Endothelial cell of umbilical vein (primary cell): ENCODE measurements around the gene PRKAB1. TPM values are rescaled to one million over a fixed set of nuclear protein-coding genes. Genes with fewer than 3 reads are reported as not detected.

Source experiments
- BruUV-seq: library from RNA; stranded (reverse); fragments of 400-500 nt; replicated peaks from 2 replicates; lab custom pipeline; 2021; lab: Mats Ljungman, UMichigan
- CTCF ChIA-PET: fragments of 300-600, 350-600 bp; sonication (Branson Sonifier 250); formaldehyde crosslinking; loops from one replicate; lab custom pipeline; 2021; ENCODE audit warnings: antibody characterized with exemption, inconsistent platforms; lab: Charles Lee
- POLR2A ChIA-PET: fragments of 300-600, 350-600 bp; sonication (Branson Sonifier 250); formaldehyde crosslinking; loops from one replicate; lab custom pipeline; 2021; ENCODE audit warnings: antibody characterized with exemption, inconsistent platforms; lab: Charles Lee
- DNase-seq: peaks from one replicate; pipeline ENCODE4 v3.0.0-alpha.2; 2011; ENCODE audit warnings: low read depth, low spot score
- FAIRE-seq: peaks from 2 replicates; lab custom pipeline; 2011; peaks lifted over from hg19 to GRCh38; lab: Jason Lieb, UNC
- H2AFZ ChIP-seq: 2 replicates; pipeline ENCODE4 v1.6.0; 2012; ENCODE audit warnings: low read depth, low read length, control low read depth, inconsistent platforms
- H3K27ac ChIP-seq: 2 replicates; pipeline ENCODE4 v1.5.1; 2011; ENCODE audit warnings: low read depth, mild to moderate bottlenecking, control low read depth, low read length, moderate library complexity; ENCODE audit not compliant: insufficient read depth
- H3K27me3 ChIP-seq, 2 experiments: 2 replicates each; pipeline versions ENCODE4 v1.6.0 to v1.6.1; 2011; ENCODE audit warnings: low read length in 2 of 2, mixed read lengths in 1 of 2; ENCODE audit not compliant: control insufficient read depth in 2 of 2, insufficient read depth in 2 of 2
- H3K36me3 ChIP-seq, 2 experiments: 2 replicates in 1 of 2; 3 replicates in 1 of 2; pipeline ENCODE4 v1.5.1; 2011; ENCODE audit warnings: low read length in 2 of 2, mild to moderate bottlenecking in 1 of 2, moderate library complexity in 1 of 2; ENCODE audit not compliant: control insufficient read depth in 2 of 2, insufficient read depth in 2 of 2; ENCODE audit errors: extremely low read depth in 1 of 2
- H3K4me1 ChIP-seq: 3 replicates; pipeline ENCODE4 v1.5.1; 2011; ENCODE audit warnings: mild to moderate bottlenecking, low read length; ENCODE audit not compliant: control insufficient read depth, insufficient read depth; ENCODE audit errors: extremely low read depth
- H3K4me2 ChIP-seq: 2 replicates; pipeline ENCODE4 v1.6.1; 2011; ENCODE audit warnings: low read length, control low read depth, mixed read lengths; ENCODE audit not compliant: insufficient read depth
- H3K4me3 ChIP-seq, 3 experiments: fragments of 200-600 bp in 1 of 3; sonication (generic), shearing (Covaris generic) in 1 of 3; replicated peaks in 1 of 3; 2 replicates each; pipeline ENCODE4 v1.5.1; 2011 to 2016; ENCODE audit warnings: control low read depth in 3 of 3, low read length in 3 of 3, mild to moderate bottlenecking in 2 of 3, inconsistent platforms in 1 of 3, low read depth in 1 of 3, moderate library complexity in 1 of 3; ENCODE audit not compliant: insufficient read depth in 1 of 3
- H3K79me2 ChIP-seq: 2 replicates; pipeline ENCODE4 v1.6.0; 2012; ENCODE audit warnings: low read length, inconsistent platforms; ENCODE audit not compliant: control insufficient read depth, insufficient read depth
- H3K9ac ChIP-seq: replicated peaks from 2 replicates; pipeline ENCODE3; 2011; ENCODE audit warnings: low read length, control low read depth; ENCODE audit not compliant: insufficient read depth; ENCODE audit errors: extremely low read depth
- H3K9me1 ChIP-seq: replicated peaks from 3 replicates; pipeline ENCODE4 v1.6.0; 2011; ENCODE audit warnings: mild to moderate bottlenecking, low read length; ENCODE audit not compliant: control insufficient read depth, insufficient read depth; ENCODE audit errors: extremely low read depth
- H3K9me3 ChIP-seq: replicated peaks from 2 replicates; pipeline ENCODE4 v1.5.1; 2012; ENCODE audit warnings: low read length, inconsistent platforms; ENCODE audit not compliant: control insufficient read depth, insufficient read depth
- H4K20me1 ChIP-seq: replicated peaks from 2 replicates; pipeline ENCODE3; 2011; ENCODE audit warnings: mild to moderate bottlenecking, low read length; ENCODE audit not compliant: control insufficient read depth, insufficient read depth; ENCODE audit errors: extremely low read depth
- CTCF ChIP-seq, 2 donors: IDR thresholded peaks; 1 replicate in 1 of 2; 2 replicates in 1 of 2; pipeline ENCODE4 v1.5.1; 2011; ENCODE audit warnings: low read length in 2 of 2, mild to moderate bottlenecking in 2 of 2, moderate library complexity in 2 of 2, control low read depth in 1 of 2, inconsistent platforms in 1 of 2, low read depth in 1 of 2; ENCODE audit not compliant: insufficient read depth in 1 of 2; ENCODE audit errors: extremely low read depth in 1 of 2
- EZH2 ChIP-seq: IDR thresholded peaks from 2 replicates; pipeline ENCODE4 v1.6.1; 2012; ENCODE audit warnings: borderline replicate concordance, low read depth, mild to moderate bottlenecking, moderate library complexity, low read length, inconsistent platforms; ENCODE audit not compliant: severe bottlenecking
- FOS ChIP-seq: IDR thresholded peaks from 2 replicates; pipeline ENCODE4 v1.6.1; 2011; ENCODE audit warnings: mild to moderate bottlenecking, low read length, moderate library complexity, borderline replicate concordance; ENCODE audit not compliant: insufficient read depth
- JUN ChIP-seq: IDR thresholded peaks from 2 replicates; pipeline ENCODE4 v1.6.1; 2011; ENCODE audit warnings: borderline replicate concordance, low read depth; ENCODE audit not compliant: insufficient read length, insufficient read depth
- POLR2A ChIP-seq: IDR thresholded peaks from 2 replicates; pipeline ENCODE4 v1.6.1; 2012; ENCODE audit warnings: low read depth, mild to moderate bottlenecking, control low read depth, low read length
- POLR2AphosphoS5 ChIP-seq: IDR thresholded peaks from 2 replicates; pipeline ENCODE4 v1.6.1; 2012; ENCODE audit warnings: low read depth, mild to moderate bottlenecking, control low read depth, low read length, moderate library complexity; ENCODE audit not compliant: insufficient read depth
- dilution Hi-C: fragments of 300-500 bp; cut with MboI; formaldehyde crosslinking; loops from one replicate; pipeline ENCODE4 v1.15.0; 2019; ENCODE audit warnings: low sequenced_read_pairs; ENCODE audit not compliant: extremely low pct_ligation_motif_present
- intact Hi-C: fragments of 100-400 bp; cut with micrococcal nuclease; formaldehyde crosslinking; loops from one replicate; pipeline ENCODE4 v1.10.0; 2022
- polyA plus RNA-seq, 4 experiments: library from polyadenylated mRNA; depleted of rRNA in 3 of 4; stranded (reverse) in 3 of 4; unstranded in 1 of 4; fragments of >200 nt; gene quantifications; 2 replicates each; pipeline versions ENCODE4 v1.2.1 to v1.2.3, GENCODE V29; 2011 to 2012; ENCODE audit warnings: missing spikeins in 1 of 4
- total RNA-seq: library from RNA; stranded (reverse); gene quantifications from 2 replicates; pipeline ENCODE4 v1.2.3, GENCODE V29; 2021
- TF ChIP-seq, protein P1 (sequence below): IDR thresholded peaks from 2 replicates; pipeline ENCODE4 v1.6.1; 2011; ENCODE audit not compliant: insufficient read depth, insufficient read length

The PRKAB1 gene
- total and polyA plus RNA-seq, 2 donors (not counting 3 experiments of a cell fraction or from before 2014, with no cell fraction given) = 23.1 to 27.0 TPM

DNA sequence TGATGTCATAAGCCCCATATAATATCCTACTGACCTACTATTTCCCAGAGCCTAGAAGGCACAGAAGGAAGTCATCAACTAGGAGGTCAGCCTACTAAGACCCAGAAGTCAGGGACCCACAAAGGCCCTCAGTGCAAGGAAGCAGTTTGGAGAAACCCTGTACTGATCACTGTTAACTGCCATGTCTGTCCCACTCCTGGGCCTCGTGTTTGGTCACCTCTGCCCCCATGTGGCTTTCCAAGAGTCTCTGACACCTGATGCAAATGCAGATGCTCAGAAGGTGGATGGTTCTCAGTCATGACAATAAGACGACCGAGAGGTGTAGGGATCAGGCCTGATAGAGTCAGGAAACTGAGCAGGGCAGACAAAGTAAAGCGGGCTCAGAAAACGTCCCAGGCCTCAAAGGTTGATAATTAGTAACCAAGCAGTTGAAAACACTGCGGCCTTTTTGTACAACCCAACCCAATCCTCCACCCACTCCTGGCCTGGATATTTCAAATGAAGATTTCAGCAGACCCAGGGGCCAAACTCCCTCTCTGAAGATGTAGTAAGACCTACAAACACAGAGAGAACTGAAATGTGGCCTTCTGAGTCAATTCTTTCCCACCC, 23.4 kb downstream of the PRKAB1 start:
- TF ChIP-seq JUN (no peak), POLR2AphosphoS5 (no peak), EZH2 (no peak), POLR2A (no peak), FOS (no peak), CTCF (IDR thresholded peaks at IDR 0.05; ENCODE audit: extremely low read depth in 1 of 2, insufficient read depth in 1 of 2, low read depth in 1 of 2, low read length in 2 of 2) (no peak)
- TF ChIP-seq, protein P1, sequence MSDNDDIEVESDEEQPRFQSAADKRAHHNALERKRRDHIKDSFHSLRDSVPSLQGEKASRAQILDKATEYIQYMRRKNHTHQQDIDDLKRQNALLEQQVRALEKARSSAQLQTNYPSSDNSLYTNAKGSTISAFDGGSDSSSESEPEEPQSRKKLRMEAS = no peak
- intact Hi-C loops = no loop called here
- Histone ChIP-seq H3K27me3 (no peaks in the 10 kb centered on the region), H3K27ac (no peak overlapping the region), H3K9ac (no peak overlapping the region), H3K9me1 (no peaks in the 10 kb centered on the region), H3K36me3 (peaks cover 0 to 2% of the 10 kb centered on the region in 2 experiments), H4K20me1 (no peaks in the 10 kb centered on the region), H3K4me2 (no peak overlapping the region), H3K79me2 (no peaks in the 10 kb centered on the region), H3K4me3 (no peak overlapping the region), H3K4me1 (peaks cover 30% of the 10 kb centered on the region), H3K9me3 (no peaks in the 10 kb centered on the region), H2AFZ (no peak overlapping the region)
- ChIA-PET POLR2A (no interaction called here), CTCF (interaction anchor here (1.2 to 1.6 kb wide), 2 partner anchors 18 to 24 kb away, joined by 3 to 6 read pairs; partner anchors contain the start of gene PRKAB1)
- BruUV-seq = no TSS peak
- dilution Hi-C loops = no loop called here
- FAIRE-seq = peak; percentile 53
- no peak for DNase-seq
